ENCODE data around the gene ZNF594.
"Not testable (repeated sequence)": the region's sequence is repeated elsewhere in the genome, so short reads cannot be mapped to it uniquely, and the experiment has no call there.

DNA sequence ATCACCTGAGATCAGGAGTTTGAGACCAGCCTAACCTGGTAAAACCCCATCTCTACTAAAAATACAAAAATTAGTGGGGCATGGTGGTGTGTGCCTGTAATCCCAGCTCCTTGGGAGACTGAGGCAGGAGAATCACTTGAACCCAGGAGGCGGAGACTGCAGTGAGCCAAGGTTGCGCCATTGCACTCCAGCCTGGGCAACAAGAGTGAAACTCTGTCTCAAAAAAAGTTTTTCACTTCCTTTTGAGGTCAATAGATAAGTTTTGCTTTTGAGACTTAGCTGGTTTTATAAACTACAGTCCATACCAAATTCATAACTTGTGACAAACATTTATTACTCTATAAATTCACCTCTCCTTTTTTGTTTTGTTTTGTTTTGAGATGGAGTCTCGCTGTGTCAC, 29.9 kb downstream of the ZNF594 start:
- not testable (repeated sequence) for TF ChIP-seq PHF8 (conservative IDR thresholded peaks at IDR 0.05; ENCODE audit: low read depth, low read length); TAF1 (IDR thresholded peaks at IDR 0.05; ENCODE audit: low read depth, low read length); FOSL1 (IDR thresholded peaks at IDR 0.05; ENCODE audit: insufficient read depth, low read depth, low read length)

Data from H1 (cell line).